Measurements from ENCODE around the gene ADGRG6. TPM values are rescaled to one million over a fixed set of nuclear protein-coding genes. Genes with fewer than 3 reads are reported as not detected.
A peak's percentile ranks its signal among the peaks of the same experiment; 100 is the strongest.
"Not testable (repeated sequence)": the region's sequence is repeated elsewhere in the genome, so short reads cannot be mapped to it uniquely, and the experiment has no call there.

The ADGRG6 gene
- total and polyA plus RNA-seq, 3 experiments from 2014 or later = 0.35 to 0.97 TPM; not detected in 1

GRCh38 chr6:142345261-142345660 lies 43.5 kb downstream of the ADGRG6 start:
- no peaks in the 10 kb centered on the region for H3K36me3 ChIP-seq (ENCODE audit: insufficient read depth, low read length)
- CTCF ChIA-PET = no interaction called here
- no peaks in the 10 kb centered on the region for H3K4me1 ChIP-seq (ENCODE audit: insufficient read depth, low read length)
- POLR2A ChIA-PET = interaction anchor here (0.7 kb wide), 1 partner anchor 69 kb away, joined by 3 read pairs; no protein-coding TSS in a partner anchor
- Mint-ChIP-seq H3K27me3 (peaks cover 0 to 26% of the 10 kb centered on the region in 2 donors), H3K27ac (no peak overlapping the region), H3K4me1 (no peaks in the 10 kb centered on the region), H3K4me3 (no peak overlapping the region), H3K9me3 (no peaks in the 10 kb centered on the region), H3K36me3 (no peaks in the 10 kb centered on the region)
- H3K27ac ChIP-seq (ENCODE audit: low read depth, low read length) = no peak overlapping the region
- no peak for DNase-seq
- H3K4me3 ChIP-seq (ENCODE audit: low read length) = no peak overlapping the region
- no peaks in the 10 kb centered on the region for H3K9me3 ChIP-seq (ENCODE audit: low read length)
- H3K27me3 ChIP-seq (ENCODE audit: insufficient read depth, low read length, poor library complexity, severe bottlenecking) = no peaks in the 10 kb centered on the region

GRCh38 chr6:142346166-142346565 lies 44.4 kb downstream of the ADGRG6 start:
- POLR2A ChIA-PET; H3K4me3 ChIP-seq (ENCODE audit: low read length); H3K9me3 Mint-ChIP-seq; DNase-seq; H3K36me3 Mint-ChIP-seq; H3K4me1 ChIP-seq (ENCODE audit: insufficient read depth, low read length); H3K27ac ChIP-seq (ENCODE audit: low read depth, low read length); CTCF ChIA-PET; H3K4me1 Mint-ChIP-seq; H3K4me3 Mint-ChIP-seq; H3K27me3 ChIP-seq (ENCODE audit: insufficient read depth, low read length, poor library complexity, severe bottlenecking); H3K36me3 ChIP-seq (ENCODE audit: insufficient read depth, low read length); H3K9me3 ChIP-seq (ENCODE audit: low read length); H3K27ac Mint-ChIP-seq: not testable (repeated sequence)
- H3K27me3 Mint-ChIP-seq = peaks cover 4 to 25% of the 10 kb centered on the region in 2 donors

GRCh38 chr6:142349215-142349823 lies 47.5 kb downstream of the ADGRG6 start:
- H3K36me3 Mint-ChIP-seq = no peaks in the 10 kb centered on the region
- no peaks in the 10 kb centered on the region for H3K36me3 ChIP-seq (ENCODE audit: insufficient read depth, low read length)
- ChIA-PET CTCF (no interaction called here), POLR2A (no interaction called here)
- H3K9me3 Mint-ChIP-seq = peaks cover 0 to 4% (median 0%) of the 10 kb centered on the region in 5 donors
- no peak overlapping the region for H3K4me3 Mint-ChIP-seq
- no peaks in the 10 kb centered on the region for H3K4me1 ChIP-seq (ENCODE audit: insufficient read depth, low read length)
- H3K9me3 ChIP-seq (ENCODE audit: low read length) = no peaks in the 10 kb centered on the region
- H3K4me3 ChIP-seq (ENCODE audit: low read length) = no peak overlapping the region
- peaks cover 7 to 21% of the 10 kb centered on the region in 2 donors for H3K27me3 Mint-ChIP-seq
- no peaks in the 10 kb centered on the region for H3K27me3 ChIP-seq (ENCODE audit: insufficient read depth, low read length, poor library complexity, severe bottlenecking)
- DNase-seq = no peak
- no peak overlapping the region for H3K27ac ChIP-seq (ENCODE audit: low read depth, low read length)
- H3K4me1 Mint-ChIP-seq = no peaks in the 10 kb centered on the region
- no peak overlapping the region for H3K27ac Mint-ChIP-seq

- Histone ChIP-seq H3K36me3 (ENCODE audit: insufficient read depth, low read length) (no peaks in the 10 kb centered on the region), H3K4me1 (ENCODE audit: insufficient read depth, low read length) (no peaks in the 10 kb centered on the region), H3K4me3 (ENCODE audit: low read length) (no peak overlapping the region), H3K27ac (ENCODE audit: low read depth, low read length) (no peak overlapping the region), H3K27me3 (ENCODE audit: insufficient read depth, low read length, poor library complexity, severe bottlenecking) (no peaks in the 10 kb centered on the region), H3K9me3 (ENCODE audit: low read length) (no peaks in the 10 kb centered on the region)
- ChIA-PET POLR2A (no interaction called here), CTCF (no interaction called here)
- no peak overlapping the region for H3K27ac Mint-ChIP-seq
- H3K9me3 Mint-ChIP-seq = peaks cover 0 to 4% (median 0%) of the 10 kb centered on the region in 5 donors
- DNase-seq = no peak
- H3K4me3 Mint-ChIP-seq = no peak overlapping the region
- H3K36me3 Mint-ChIP-seq = no peaks in the 10 kb centered on the region
- peaks cover 7 to 17% of the 10 kb centered on the region in 2 donors for H3K27me3 Mint-ChIP-seq
- no peaks in the 10 kb centered on the region for H3K4me1 Mint-ChIP-seq
Observed at GRCh38 chr6:142350309-142350708, 48.5 kb downstream of the ADGRG6 start.

- ChIA-PET POLR2A (no interaction called here), CTCF (no interaction called here)
- no peak overlapping the region for H3K4me3 ChIP-seq (ENCODE audit: low read length)
- Mint-ChIP-seq H3K27ac (no peak overlapping the region), H3K9me3 (peaks cover 0 to 4% (median 0%) of the 10 kb centered on the region in 5 donors), H3K36me3 (no peaks in the 10 kb centered on the region), H3K27me3 (peaks cover 7 to 13% of the 10 kb centered on the region in 2 donors), H3K4me3 (no peak overlapping the region), H3K4me1 (peaks cover 0 to 8% (median 0%) of the 10 kb centered on the region in 3 donors)
- H3K27ac ChIP-seq (ENCODE audit: low read depth, low read length) = no peak overlapping the region
- no peaks in the 10 kb centered on the region for H3K4me1 ChIP-seq (ENCODE audit: insufficient read depth, low read length)
- H3K27me3 ChIP-seq (ENCODE audit: insufficient read depth, low read length, poor library complexity, severe bottlenecking) = no peaks in the 10 kb centered on the region
- H3K36me3 ChIP-seq (ENCODE audit: insufficient read depth, low read length) = no peaks in the 10 kb centered on the region
- no peak for DNase-seq
- no peaks in the 10 kb centered on the region for H3K9me3 ChIP-seq (ENCODE audit: low read length)
Observed at GRCh38 chr6:142353690-142354089, 51.9 kb downstream of the ADGRG6 start.

GRCh38 chr6:142354650-142355049 lies 52.8 kb downstream of the ADGRG6 start:
- Mint-ChIP-seq H3K4me3 (no peak overlapping the region), H3K36me3 (no peaks in the 10 kb centered on the region), H3K27me3 (peaks cover 7 to 8% of the 10 kb centered on the region in 2 donors), H3K27ac (no peak overlapping the region), H3K4me1 (peaks cover 0 to 8% (median 0%) of the 10 kb centered on the region in 3 donors), H3K9me3 (peaks cover 0 to 4% (median 0%) of the 10 kb centered on the region in 5 donors)
- Histone ChIP-seq H3K4me1 (ENCODE audit: insufficient read depth, low read length) (no peaks in the 10 kb centered on the region), H3K27me3 (ENCODE audit: insufficient read depth, low read length, poor library complexity, severe bottlenecking) (no peaks in the 10 kb centered on the region), H3K36me3 (ENCODE audit: insufficient read depth, low read length) (no peaks in the 10 kb centered on the region), H3K4me3 (ENCODE audit: low read length) (no peak overlapping the region), H3K9me3 (ENCODE audit: low read length) (no peaks in the 10 kb centered on the region), H3K27ac (ENCODE audit: low read depth, low read length) (no peak overlapping the region)
- DNase-seq = no peak
- ChIA-PET POLR2A (no interaction called here), CTCF (no interaction called here)

GRCh38 chr6:142355520-142356174 lies 53.8 kb downstream of the ADGRG6 start:
- no peaks in the 10 kb centered on the region for H3K9me3 ChIP-seq (ENCODE audit: low read length)
- Mint-ChIP-seq H3K4me3 (no peak overlapping the region), H3K27ac (no peak overlapping the region), H3K9me3 (peaks cover 0 to 2% (median 0%) of the 10 kb centered on the region in 5 donors), H3K36me3 (no peaks in the 10 kb centered on the region), H3K4me1 (peaks cover 0 to 8% (median 0%) of the 10 kb centered on the region in 3 donors), H3K27me3 (peaks cover 5 to 6% of the 10 kb centered on the region in 2 donors)
- no peaks in the 10 kb centered on the region for H3K27me3 ChIP-seq (ENCODE audit: insufficient read depth, low read length, poor library complexity, severe bottlenecking)
- H3K36me3 ChIP-seq (ENCODE audit: insufficient read depth, low read length) = no peaks in the 10 kb centered on the region
- POLR2A ChIA-PET = no interaction called here
- H3K27ac ChIP-seq (ENCODE audit: low read depth, low read length) = no peak overlapping the region
- H3K4me1 ChIP-seq (ENCODE audit: insufficient read depth, low read length) = no peaks in the 10 kb centered on the region
- DNase-seq = peak in 1 of 5 donors; percentile 55
- CTCF ChIA-PET = no interaction called here
- no peak overlapping the region for H3K4me3 ChIP-seq (ENCODE audit: low read length)

GRCh38 chr6:142356201-142356883 lies 54.5 kb downstream of the ADGRG6 start:
- Mint-ChIP-seq H3K9me3 (peaks cover 0 to 1% (median 0%) of the 10 kb centered on the region in 5 donors), H3K4me3 (no peak overlapping the region), H3K27me3 (peaks cover 3 to 8% of the 10 kb centered on the region in 2 donors), H3K27ac (no peak overlapping the region), H3K36me3 (no peaks in the 10 kb centered on the region), H3K4me1 (peaks cover 0 to 8% (median 0%) of the 10 kb centered on the region in 3 donors)
- CTCF ChIA-PET = no interaction called here
- POLR2A ChIA-PET = no interaction called here
- no peak for DNase-seq
- H3K27me3 ChIP-seq (ENCODE audit: insufficient read depth, low read length, poor library complexity, severe bottlenecking) = no peaks in the 10 kb centered on the region
- no peak overlapping the region for H3K4me3 ChIP-seq (ENCODE audit: low read length)
- no peaks in the 10 kb centered on the region for H3K4me1 ChIP-seq (ENCODE audit: insufficient read depth, low read length)
- no peaks in the 10 kb centered on the region for H3K9me3 ChIP-seq (ENCODE audit: low read length)
- H3K36me3 ChIP-seq (ENCODE audit: insufficient read depth, low read length) = no peaks in the 10 kb centered on the region
- H3K27ac ChIP-seq (ENCODE audit: low read depth, low read length) = no peak overlapping the region
